HG02798 (cell line): ENCODE measurements around the gene TACC3.

Experiments used
- ATAC-seq: cut with Tn5 transposase; IDR thresholded peaks from one replicate; pipeline ENCODE4 v1.9.1; 2021; ENCODE audit warnings: mild to moderate bottlenecking; ENCODE audit not compliant: unreplicated experiment, poor library complexity

TACC3 gene

GRCh38 chr4:1756893-1757779 lies 35.8 kb downstream of the TACC3 start:
- no peak for ATAC-seq

GRCh38 chr4:1757836-1758235 lies 36.5 kb downstream of the TACC3 start:
- no peak for ATAC-seq

- ATAC-seq = no peak
These were observed 37.2 kb downstream of the TACC3 start for GRCh38 chr4:1758306-1759121.

DNA sequence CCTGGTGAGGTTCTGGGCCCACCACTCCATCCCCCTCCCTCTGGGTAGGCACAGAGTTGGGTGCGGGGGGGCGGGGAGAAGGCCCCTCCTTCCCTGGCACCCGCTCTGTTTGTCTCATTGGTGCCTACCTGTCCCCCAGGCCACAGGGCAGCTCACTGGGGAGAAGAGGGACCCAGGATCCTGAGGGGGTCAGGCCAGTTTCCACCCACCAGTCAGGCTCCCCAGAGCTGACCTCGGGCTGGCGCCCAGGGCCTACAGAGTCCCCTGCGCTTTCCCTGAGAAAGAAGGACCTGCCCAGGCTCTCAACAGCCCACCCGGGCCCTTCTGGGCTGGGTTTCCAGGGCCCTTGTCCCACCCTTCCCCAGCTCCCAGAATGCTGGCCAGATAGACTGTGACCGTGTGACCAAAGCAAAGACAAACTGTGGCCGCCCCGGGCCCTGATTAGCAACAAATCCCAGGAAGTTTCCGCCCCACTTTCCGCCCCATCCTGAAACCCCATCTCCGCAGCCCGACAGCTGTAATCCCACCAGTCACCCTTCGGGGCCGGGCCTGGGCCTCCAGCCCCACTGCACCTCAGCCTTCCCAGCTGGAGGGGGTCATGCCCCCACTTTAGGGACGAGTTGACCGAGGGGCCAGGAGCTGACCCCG lies 38.0 kb downstream of the TACC3 start:
- ATAC-seq = no peak

GRCh38 chr4:1759818-1760223 lies 38.5 kb downstream of the TACC3 start:
- no peak for ATAC-seq

GRCh38 chr4:1760521-1761071 lies 39.3 kb downstream of the TACC3 start:
- no peak for ATAC-seq

DNA sequence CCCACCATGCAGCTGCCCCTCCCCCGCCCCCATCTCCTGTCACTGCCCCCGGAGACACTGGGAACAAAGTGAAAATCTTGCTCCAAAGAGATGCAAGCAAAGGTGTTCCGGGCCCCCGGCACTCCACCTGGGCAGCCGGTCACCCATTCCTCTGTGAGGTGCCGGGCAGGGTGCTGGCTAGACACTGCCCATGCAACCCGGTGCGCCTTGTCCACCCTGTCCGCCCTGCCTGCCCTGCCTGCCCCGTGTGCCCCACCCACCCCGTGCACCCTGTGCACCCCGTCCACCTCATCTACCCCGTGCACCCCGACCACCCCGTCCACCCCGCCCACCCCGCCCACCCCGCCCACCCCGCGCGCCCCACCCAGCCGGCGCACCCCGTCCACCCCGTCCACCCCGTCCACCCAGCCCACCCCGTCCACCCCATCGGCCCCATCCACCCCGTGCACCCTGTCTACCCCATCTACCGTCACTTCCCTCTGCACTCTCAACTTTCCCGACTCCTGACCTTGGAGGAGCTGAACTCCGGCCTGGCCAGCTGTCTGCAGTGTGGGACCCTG lies 39.9 kb downstream of the TACC3 start:
- ATAC-seq = no peak

GRCh38 chr4:1762264-1763010 lies 41.1 kb downstream of the TACC3 start:
- no peak for ATAC-seq

- ATAC-seq = no peak
These were observed 41.8 kb downstream of the TACC3 start for GRCh38 chr4:1763070-1763549.

DNA sequence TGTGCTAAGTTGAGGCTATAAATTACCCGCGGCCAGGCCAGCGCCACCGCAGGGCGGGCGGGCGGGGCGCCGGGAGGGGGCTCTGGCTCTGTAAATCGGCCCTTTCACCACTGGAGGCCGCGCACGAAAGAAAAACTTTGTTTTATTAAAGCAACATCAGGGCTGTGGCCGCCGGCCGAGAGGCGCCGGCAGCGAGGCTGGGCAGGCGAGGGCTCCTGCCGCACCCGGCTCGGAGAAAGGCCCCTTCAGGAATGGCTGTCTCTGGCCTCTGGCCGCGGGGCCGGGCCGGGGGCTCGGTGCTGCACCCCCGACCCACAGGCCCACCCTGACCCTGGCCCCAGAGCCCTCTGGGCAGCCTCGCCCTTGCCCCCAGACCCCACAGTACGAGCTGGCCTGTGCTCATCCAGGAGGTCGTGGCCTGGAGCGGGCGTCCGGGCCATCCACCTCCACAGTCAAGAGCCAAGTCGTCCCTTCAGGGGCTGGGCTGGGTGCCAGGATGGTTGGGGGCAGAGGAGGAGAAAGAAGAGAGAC lies 42.3 kb downstream of the TACC3 start:
- no peak for ATAC-seq

GRCh38 chr4:1764670-1765069 lies 43.3 kb downstream of the TACC3 start:
- no peak for ATAC-seq

DNA sequence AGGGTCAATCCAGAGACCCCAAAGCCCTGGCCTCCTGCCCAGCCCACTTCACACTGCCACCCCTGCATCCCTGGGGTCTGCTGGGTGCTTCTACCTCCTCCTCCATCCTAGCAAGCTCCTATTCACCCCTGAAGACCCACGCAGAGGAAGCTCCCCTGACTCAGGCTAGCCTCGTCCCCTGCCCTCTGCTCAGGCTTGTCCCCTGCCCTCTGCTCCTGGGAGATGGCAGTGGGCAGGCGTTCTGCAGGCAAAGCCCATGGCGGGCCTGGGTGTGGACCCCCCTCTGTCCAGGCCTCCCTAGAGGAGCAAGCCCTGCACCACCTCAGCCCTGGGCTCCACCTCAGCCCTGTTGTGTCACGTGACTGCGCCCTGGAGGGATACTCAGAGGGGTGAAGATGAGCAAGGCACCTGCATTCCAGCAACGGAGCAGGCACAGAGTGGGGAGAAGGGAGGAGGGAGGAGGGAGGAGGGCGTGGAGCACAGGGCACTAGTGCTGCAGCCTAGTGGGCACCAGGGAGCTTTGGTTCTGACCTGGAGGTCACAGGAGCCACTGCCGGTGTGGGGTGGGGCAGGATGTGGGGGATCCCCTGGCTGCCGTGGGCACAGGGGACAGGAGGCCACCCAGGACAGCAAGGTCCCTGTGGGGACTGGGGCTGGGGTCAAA lies 44.2 kb downstream of the TACC3 start:
- ATAC-seq = no peak

DNA sequence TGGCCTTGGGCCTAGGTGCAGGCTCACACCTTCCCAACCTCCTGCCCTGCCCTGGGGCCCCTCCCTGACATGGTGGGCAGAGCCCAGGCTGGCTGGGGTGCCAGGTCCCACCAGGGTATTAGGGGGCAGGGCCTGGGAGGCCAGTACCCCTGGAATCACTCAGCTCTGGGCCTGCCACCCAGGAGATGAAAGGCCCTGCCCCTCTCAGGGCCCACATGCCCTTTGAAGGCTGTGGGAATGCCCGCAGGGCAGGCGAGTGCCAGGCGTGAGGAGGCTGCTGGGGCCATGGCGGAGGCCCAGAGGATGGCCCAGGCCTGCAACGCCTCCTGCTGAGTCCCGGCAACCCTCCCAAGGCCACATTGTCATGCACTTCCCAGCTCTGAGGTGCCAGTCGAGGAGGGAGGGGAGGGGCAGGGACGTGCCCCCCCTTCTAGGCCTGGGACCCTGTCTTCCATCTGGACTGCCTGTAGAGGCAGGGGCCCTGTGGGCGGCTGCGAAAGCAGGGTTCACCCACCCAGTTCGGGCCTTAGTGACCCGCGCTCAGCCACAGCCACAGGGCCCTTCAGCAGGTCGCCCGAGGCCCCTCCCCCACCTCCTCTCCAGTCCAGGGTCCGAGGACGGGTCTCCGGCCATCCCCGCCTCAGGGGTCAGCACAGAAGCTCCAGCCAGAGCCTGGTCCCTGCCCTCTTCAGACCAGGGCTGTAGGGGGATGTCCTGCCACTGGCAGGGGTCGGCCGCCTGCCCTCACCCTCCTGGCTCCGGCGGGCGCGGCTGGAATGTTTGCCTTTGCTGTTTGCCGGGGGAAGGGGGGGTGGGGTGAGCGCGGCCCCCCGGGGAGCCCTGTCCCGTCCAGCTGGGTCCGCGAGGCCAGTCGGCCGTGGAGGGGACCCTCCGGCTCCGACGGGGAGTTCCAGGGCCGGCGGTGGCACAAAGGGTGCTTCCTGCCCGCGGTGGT lies 45.1 kb downstream of the TACC3 start:
- no peak for ATAC-seq

DNA sequence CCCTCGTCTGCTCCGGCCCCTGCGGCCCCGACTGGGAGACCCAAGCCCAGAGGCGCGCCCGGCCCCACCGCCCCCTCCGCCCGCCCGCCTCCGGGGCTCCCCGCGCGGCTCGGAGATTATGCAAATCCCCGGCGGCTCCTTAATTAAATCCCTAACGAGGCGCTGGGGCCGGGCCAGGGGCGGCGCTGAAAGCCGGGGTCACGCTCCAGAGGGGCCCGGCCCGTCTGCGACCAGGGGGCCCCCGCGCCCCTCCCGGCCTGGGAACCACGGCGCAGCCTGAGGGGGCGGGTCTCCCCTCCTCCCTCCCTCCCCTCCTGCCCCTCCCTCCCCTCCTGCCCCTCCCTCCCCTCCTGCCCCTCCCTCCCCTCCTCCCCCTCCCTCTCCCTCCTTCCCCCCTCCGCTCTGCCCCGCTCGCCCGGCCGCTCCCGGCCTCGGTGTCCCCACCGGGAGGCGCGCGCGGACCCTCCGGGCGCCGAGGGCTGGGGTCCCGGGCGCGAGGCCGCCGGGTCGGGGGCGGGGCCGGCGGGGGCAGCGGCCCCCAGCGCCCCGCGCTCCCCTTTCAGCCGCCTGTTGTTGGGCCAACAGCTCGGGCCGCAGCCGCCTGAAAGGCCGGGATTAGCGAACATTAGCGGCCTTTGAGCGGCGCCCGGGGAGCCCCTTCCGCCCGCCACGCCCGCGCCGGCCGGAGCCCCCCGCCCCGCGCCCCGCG lies 45.9 kb downstream of the TACC3 start:
- no peak for ATAC-seq

DNA sequence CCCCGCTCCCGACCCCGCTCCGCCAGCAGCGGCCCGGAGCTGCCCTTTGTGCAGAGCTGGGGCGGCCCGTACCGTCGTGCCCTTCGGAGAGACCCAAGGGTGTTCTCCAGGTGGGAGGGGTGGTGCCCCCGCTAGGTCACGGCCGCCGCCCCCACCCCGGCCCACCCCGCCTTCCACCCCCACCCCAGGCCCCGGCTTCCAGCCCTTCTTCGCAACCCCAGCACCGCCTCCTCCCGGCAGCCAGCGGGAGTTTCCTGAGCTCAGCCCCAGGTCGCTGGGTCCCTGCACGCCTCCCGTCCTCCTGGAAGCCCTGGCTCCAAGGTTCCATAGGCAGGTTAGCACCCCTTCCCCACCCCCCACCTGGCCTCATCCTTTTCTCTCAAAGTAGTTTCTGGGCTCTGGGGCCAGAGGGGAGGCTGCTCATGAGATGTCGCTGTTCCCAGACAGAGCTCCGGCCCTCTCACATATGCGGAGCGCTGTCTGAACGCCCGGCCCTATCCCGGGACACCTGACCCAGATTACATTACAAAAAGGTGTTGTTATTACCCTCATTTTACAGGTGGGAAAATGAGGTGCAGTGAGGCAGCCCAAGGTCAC lies 46.5 kb downstream of the TACC3 start:
- no peak for ATAC-seq

GRCh38 chr4:1768367-1769034 lies 47.2 kb downstream of the TACC3 start:
- no peak for ATAC-seq
